Measurements from ENCODE around the gene TMED5. TPM values are rescaled to one million over a fixed set of nuclear protein-coding genes. Genes with fewer than 3 reads are reported as not detected.

The TMED5 gene
- total RNA-seq, 4 donors from 2014 or later, result 15.0 to 97.3 (median 43.3) TPM

DNA sequence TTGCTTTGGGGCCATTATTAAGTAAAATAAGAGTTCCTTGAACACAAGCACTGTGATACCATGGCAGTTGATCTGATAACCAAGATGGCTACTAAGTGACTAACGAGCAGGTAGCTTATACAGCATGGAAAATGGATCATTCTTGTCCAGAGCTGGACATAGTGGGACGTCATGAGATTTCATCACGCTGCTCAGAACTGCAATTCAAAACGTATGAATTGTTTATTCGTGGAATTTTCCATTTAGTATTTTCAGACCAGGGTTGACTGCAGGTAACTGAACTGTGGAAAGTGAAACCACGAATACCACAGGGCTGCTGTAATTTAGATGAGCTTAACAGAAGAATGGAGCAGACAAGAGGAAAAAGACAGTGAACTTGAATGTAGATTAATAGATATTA is 39.2 kb upstream of the TMED5 start:
- no peak overlapping the region for H3K27ac ChIP-seq
- no peaks in the 10 kb centered on the region for H3K27me3 ChIP-seq
- DNase-seq, result no peak
- H3K9me3 ChIP-seq, result no peaks in the 10 kb centered on the region
- no peak overlapping the region for H3K4me3 ChIP-seq
- TF ChIP-seq EP300 (IDR thresholded peaks at IDR 0.05; ENCODE audit: low read depth), result no peak
- TF ChIP-seq, protein P1, sequence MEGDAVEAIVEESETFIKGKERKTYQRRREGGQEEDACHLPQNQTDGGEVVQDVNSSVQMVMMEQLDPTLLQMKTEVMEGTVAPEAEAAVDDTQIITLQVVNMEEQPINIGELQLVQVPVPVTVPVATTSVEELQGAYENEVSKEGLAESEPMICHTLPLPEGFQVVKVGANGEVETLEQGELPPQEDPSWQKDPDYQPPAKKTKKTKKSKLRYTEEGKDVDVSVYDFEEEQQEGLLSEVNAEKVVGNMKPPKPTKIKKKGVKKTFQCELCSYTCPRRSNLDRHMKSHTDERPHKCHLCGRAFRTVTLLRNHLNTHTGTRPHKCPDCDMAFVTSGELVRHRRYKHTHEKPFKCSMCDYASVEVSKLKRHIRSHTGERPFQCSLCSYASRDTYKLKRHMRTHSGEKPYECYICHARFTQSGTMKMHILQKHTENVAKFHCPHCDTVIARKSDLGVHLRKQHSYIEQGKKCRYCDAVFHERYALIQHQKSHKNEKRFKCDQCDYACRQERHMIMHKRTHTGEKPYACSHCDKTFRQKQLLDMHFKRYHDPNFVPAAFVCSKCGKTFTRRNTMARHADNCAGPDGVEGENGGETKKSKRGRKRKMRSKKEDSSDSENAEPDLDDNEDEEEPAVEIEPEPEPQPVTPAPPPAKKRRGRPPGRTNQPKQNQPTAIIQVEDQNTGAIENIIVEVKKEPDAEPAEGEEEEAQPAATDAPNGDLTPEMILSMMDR (IDR thresholded peaks at IDR 0.05), result no peak
- TF ChIP-seq POLR2A (IDR thresholded peaks at IDR 0.05), result no peak
- TF ChIP-seq POLR2AphosphoS5 (IDR thresholded peaks at IDR 0.05), result no peak
- in situ Hi-C loops (cut with MboI; ENCODE audit: low pct_ligation_motif_present in 1 of 4, low pct_unique_long_range_greater_than_20kb in 1 of 4, low sequenced_read_pairs in 3 of 4) (no loop called here), intact Hi-C loops (cut with DNase I; ENCODE audit: low total_unique reads) (no loop called here)
- peaks cover 0 to 6% (median 0%) of the 10 kb centered on the region in 4 donors for H3K36me3 ChIP-seq
- WGBS, 2 donors (ENCODE audit: low coverage in 1 of 2), result 76 to 84% methylated on average over 6 of the region's 6 CpGs
- H3K4me1 ChIP-seq, result no peaks in the 10 kb centered on the region

DNA sequence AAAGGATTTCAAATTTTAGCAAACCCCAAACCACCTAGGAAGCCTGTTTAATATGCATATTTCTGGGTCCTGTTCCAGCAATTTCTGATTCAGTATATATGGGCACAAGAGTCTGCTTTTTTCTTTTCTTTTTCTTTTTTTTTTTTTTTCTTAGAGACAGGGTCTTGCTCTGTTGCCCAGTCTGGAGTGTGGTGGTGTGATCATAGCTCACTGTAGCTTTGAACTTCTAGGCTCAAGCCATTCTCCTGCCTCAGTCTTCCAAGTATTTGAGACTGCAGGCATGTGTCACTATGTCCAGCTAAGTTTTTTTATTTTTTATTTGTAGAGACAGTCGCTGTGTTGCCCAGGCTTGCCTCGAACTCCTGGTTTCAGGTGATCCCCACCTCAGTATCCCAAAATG is 35.1 kb upstream of the TMED5 start:
- no peak for TF ChIP-seq POLR2AphosphoS5 (IDR thresholded peaks at IDR 0.05)
- no peak for TF ChIP-seq EP300 (IDR thresholded peaks at IDR 0.05; ENCODE audit: low read depth)
- TF ChIP-seq POLR2A (IDR thresholded peaks at IDR 0.05), result no peak
- TF ChIP-seq, protein P1 (IDR thresholded peaks at IDR 0.05), result no peak
- Histone ChIP-seq H3K9me3 (no peaks in the 10 kb centered on the region), H3K4me3 (no peak overlapping the region), H3K27me3 (no peaks in the 10 kb centered on the region), H3K27ac (no peak overlapping the region), H3K36me3 (peaks cover 0 to 6% (median 0%) of the 10 kb centered on the region in 4 donors), H3K4me1 (no peaks in the 10 kb centered on the region)
- in situ Hi-C loops (cut with MboI; ENCODE audit: low pct_ligation_motif_present in 1 of 4, low pct_unique_long_range_greater_than_20kb in 1 of 4, low sequenced_read_pairs in 3 of 4), result no loop called here
- intact Hi-C loops (cut with DNase I; ENCODE audit: low total_unique reads), result no loop called here
- DNase-seq, result no peak
- 90 to 100% methylated on average over 2 of the region's 2 CpGs for WGBS, 2 donors (ENCODE audit: low coverage in 1 of 2)

DNA sequence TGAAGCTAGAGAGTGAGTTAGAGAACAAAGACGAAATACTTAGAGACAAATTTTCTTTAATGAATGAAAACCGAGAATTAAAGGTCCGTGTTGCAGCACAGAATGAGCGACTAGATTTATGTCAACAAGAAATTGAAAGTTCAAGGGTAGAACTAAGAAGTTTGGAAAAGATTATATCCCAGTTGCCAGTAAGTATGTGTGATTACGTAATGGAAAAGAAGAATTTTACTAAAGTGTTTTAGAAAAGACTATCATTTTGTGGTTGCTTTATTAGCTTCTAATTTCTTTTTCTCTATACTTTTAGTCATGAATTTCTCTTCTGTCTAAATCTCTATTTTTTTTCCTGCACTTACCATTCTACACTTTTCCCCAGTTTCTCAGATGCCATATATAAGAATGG is 27.0 kb upstream of the TMED5 start:
- TF ChIP-seq POLR2AphosphoS5 (IDR thresholded peaks at IDR 0.05) (no peak), EP300 (IDR thresholded peaks at IDR 0.05; ENCODE audit: low read depth) (no peak), POLR2A (IDR thresholded peaks at IDR 0.05) (no peak)
- TF ChIP-seq, protein P1 (IDR thresholded peaks at IDR 0.05), result no peak
- Histone ChIP-seq H3K27ac (no peak overlapping the region), H3K4me1 (no peaks in the 10 kb centered on the region), H3K27me3 (no peaks in the 10 kb centered on the region), H3K36me3 (peaks cover 0 to 4% (median 0%) of the 10 kb centered on the region in 4 donors), H3K4me3 (no peak overlapping the region), H3K9me3 (no peaks in the 10 kb centered on the region)
- WGBS, 2 donors (ENCODE audit: low coverage in 1 of 2), result 93% methylated on average over 5 of the region's 5 CpGs
- intact Hi-C loops (cut with DNase I; ENCODE audit: low total_unique reads) (no loop called here), in situ Hi-C loops (cut with MboI; ENCODE audit: low pct_ligation_motif_present in 1 of 4, low pct_unique_long_range_greater_than_20kb in 1 of 4, low sequenced_read_pairs in 3 of 4) (no loop called here)
- no peak for DNase-seq

DNA sequence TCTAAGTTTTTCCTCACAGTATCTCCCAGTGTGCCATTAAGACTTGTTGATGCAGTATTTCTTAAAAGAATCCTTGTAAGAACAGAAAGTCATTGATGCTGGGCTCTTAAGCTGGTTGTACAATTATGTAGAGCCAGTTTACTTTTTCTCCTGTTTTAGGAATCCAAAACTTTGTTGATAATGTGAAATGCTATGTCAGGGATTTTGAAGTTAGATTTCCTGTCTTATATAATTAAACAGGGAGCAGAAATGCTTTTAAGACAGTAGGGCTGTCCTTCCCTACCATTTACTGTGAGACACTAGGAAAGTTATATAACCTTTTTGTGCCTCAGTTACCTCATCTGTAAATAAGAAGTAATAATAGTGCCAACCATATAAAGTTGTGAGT is 26.3 kb upstream of the TMED5 start:
- in situ Hi-C loops (cut with MboI; ENCODE audit: low pct_ligation_motif_present in 1 of 4, low pct_unique_long_range_greater_than_20kb in 1 of 4, low sequenced_read_pairs in 3 of 4) (no loop called here), intact Hi-C loops (cut with DNase I; ENCODE audit: low total_unique reads) (no loop called here)
- H3K36me3 ChIP-seq, result peaks cover 0 to 4% (median 0%) of the 10 kb centered on the region in 4 donors
- H3K27me3 ChIP-seq, result no peaks in the 10 kb centered on the region
- no peaks in the 10 kb centered on the region for H3K9me3 ChIP-seq
- H3K4me3 ChIP-seq, result no peak overlapping the region
- DNase-seq, result no peak
- no peaks in the 10 kb centered on the region for H3K4me1 ChIP-seq
- H3K27ac ChIP-seq, result no peak overlapping the region
- no peak for TF ChIP-seq EP300 (IDR thresholded peaks at IDR 0.05; ENCODE audit: low read depth)
- TF ChIP-seq, protein P1 (IDR thresholded peaks at IDR 0.05), result no peak
- no peak for TF ChIP-seq POLR2A (IDR thresholded peaks at IDR 0.05)

Data from transverse colon (tissue), 4 donors.